ENCODE measurements around the gene TACC2. TPM values are rescaled to one million over a fixed set of nuclear protein-coding genes. Genes with fewer than 3 reads are reported as not detected.

The TACC2 gene
- total and polyA plus RNA-seq, 2 donors (not counting 3 experiments of a cell fraction or from before 2014, with no cell fraction given): 14.4 to 46.2 TPM

GRCh38 chr10:122194251-122194650, 205.3 kb downstream of the TACC2 start:
- Histone ChIP-seq H3K9me3 (replicated peaks; ENCODE audit: control insufficient read depth, insufficient read depth, low read length) (no peaks in the 10 kb centered on the region), H2AFZ (ENCODE audit: low read depth, low read length) (no peak overlapping the region), H4K20me1 (replicated peaks; ENCODE audit: control insufficient read depth, extremely low read depth, insufficient read depth, low read length) (no peaks in the 10 kb centered on the region), H3K27ac (ENCODE audit: insufficient read depth, low read depth, low read length) (no peak overlapping the region), H3K9me1 (replicated peaks; ENCODE audit: control insufficient read depth, extremely low read depth, insufficient read depth, low read length) (no peaks in the 10 kb centered on the region), H3K79me2 (ENCODE audit: control insufficient read depth, insufficient read depth, low read length) (peaks cover 8% of the 10 kb centered on the region), H3K36me3 (ENCODE audit: control insufficient read depth in 2 of 2, extremely low read depth in 1 of 2, insufficient read depth in 2 of 2, low read length in 2 of 2) (no peaks in the 10 kb centered on the region), H3K4me3 (replicated peaks in 1 of 3; ENCODE audit: insufficient read depth in 1 of 3, low read depth in 1 of 3, low read length in 3 of 3) (no peak overlapping the region), H3K9ac (replicated peaks; ENCODE audit: extremely low read depth, insufficient read depth, low read length) (no peak overlapping the region), H3K4me2 (ENCODE audit: insufficient read depth, low read length) (no peak overlapping the region), H3K27me3 (ENCODE audit: control insufficient read depth in 2 of 2, insufficient read depth in 2 of 2, low read length in 2 of 2) (no peaks in the 10 kb centered on the region), H3K4me1 (ENCODE audit: control insufficient read depth, extremely low read depth, insufficient read depth, low read length) (peaks cover 7% of the 10 kb centered on the region)
- dilution Hi-C loops (cut with MboI; ENCODE audit: extremely low pct_ligation_motif_present, low sequenced_read_pairs): no loop called here
- TF ChIP-seq POLR2AphosphoS5 (IDR thresholded peaks at IDR 0.05; ENCODE audit: insufficient read depth, low read depth, low read length) (no peak), POLR2A (IDR thresholded peaks at IDR 0.05; ENCODE audit: low read depth, low read length) (no peak), MYC (IDR thresholded peaks at IDR 0.05; ENCODE audit: low read depth, low read length) (no peak), EZH2 (IDR thresholded peaks at IDR 0.05; ENCODE audit: borderline replicate concordance, low read depth, low read length, severe bottlenecking) (no peak)
- no TSS peak for BruUV-seq (replicated peaks)
- DNase-seq (ENCODE audit: low read depth, low spot score) (no peak), FAIRE-seq (no peak)
- intact Hi-C loops (cut with micrococcal nuclease): no loop called here
- POLR2A ChIA-PET: no interaction called here
- CTCF ChIA-PET: interaction anchor here (1.5 kb wide), 1 partner anchor 52 kb away, joined by 3 read pairs; no protein-coding TSS in a partner anchor

- FAIRE-seq (no peak), DNase-seq (ENCODE audit: low read depth, low spot score) (no peak)
- H3K4me3 ChIP-seq (replicated peaks in 1 of 3; ENCODE audit: insufficient read depth in 1 of 3, low read depth in 1 of 3, low read length in 3 of 3): no peak overlapping the region
- TF ChIP-seq, protein P1, sequence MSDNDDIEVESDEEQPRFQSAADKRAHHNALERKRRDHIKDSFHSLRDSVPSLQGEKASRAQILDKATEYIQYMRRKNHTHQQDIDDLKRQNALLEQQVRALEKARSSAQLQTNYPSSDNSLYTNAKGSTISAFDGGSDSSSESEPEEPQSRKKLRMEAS (IDR thresholded peaks at IDR 0.05; ENCODE audit: insufficient read depth, insufficient read length): no peak
- TF ChIP-seq JUN (IDR thresholded peaks at IDR 0.05; ENCODE audit: borderline replicate concordance, insufficient read depth, insufficient read length, low read depth) (no peak), POLR2AphosphoS5 (IDR thresholded peaks at IDR 0.05; ENCODE audit: insufficient read depth, low read depth, low read length) (no peak), EZH2 (IDR thresholded peaks at IDR 0.05; ENCODE audit: borderline replicate concordance, low read depth, low read length, severe bottlenecking) (no peak), MYC (IDR thresholded peaks at IDR 0.05; ENCODE audit: low read depth, low read length) (no peak), CTCF (IDR thresholded peaks at IDR 0.05; ENCODE audit: extremely low read depth in 1 of 2, insufficient read depth in 1 of 2, low read depth in 1 of 2, low read length in 2 of 2) (no peak), GATA2 (IDR thresholded peaks at IDR 0.05; ENCODE audit: insufficient read depth, insufficient read length, low read depth, low read length) (no peak), FOS (IDR thresholded peaks at IDR 0.05; ENCODE audit: borderline replicate concordance, insufficient read depth, low read length) (no peak), POLR2A (IDR thresholded peaks at IDR 0.05; ENCODE audit: low read depth, low read length) (no peak)
- no peak overlapping the region for H3K27ac ChIP-seq (ENCODE audit: insufficient read depth, low read depth, low read length)
- H3K9me1 ChIP-seq (replicated peaks; ENCODE audit: control insufficient read depth, extremely low read depth, insufficient read depth, low read length): no peaks in the 10 kb centered on the region
- H2AFZ ChIP-seq (ENCODE audit: low read depth, low read length): no peak overlapping the region
- no peaks in the 10 kb centered on the region for H4K20me1 ChIP-seq (replicated peaks; ENCODE audit: control insufficient read depth, extremely low read depth, insufficient read depth, low read length)
- peaks cover 7% of the 10 kb centered on the region for H3K4me1 ChIP-seq (ENCODE audit: control insufficient read depth, extremely low read depth, insufficient read depth, low read length)
- H3K9ac ChIP-seq (replicated peaks; ENCODE audit: extremely low read depth, insufficient read depth, low read length): no peak overlapping the region
- ChIA-PET CTCF (no interaction called here), POLR2A (no interaction called here)
- H3K4me2 ChIP-seq (ENCODE audit: insufficient read depth, low read length): no peak overlapping the region
- dilution Hi-C loops (cut with MboI; ENCODE audit: extremely low pct_ligation_motif_present, low sequenced_read_pairs) (no loop called here), intact Hi-C loops (cut with micrococcal nuclease) (no loop called here)
- BruUV-seq (replicated peaks): no TSS peak
- H3K79me2 ChIP-seq (ENCODE audit: control insufficient read depth, insufficient read depth, low read length): peaks cover 2% of the 10 kb centered on the region
- no peaks in the 10 kb centered on the region for H3K9me3 ChIP-seq (replicated peaks; ENCODE audit: control insufficient read depth, insufficient read depth, low read length)
- H3K27me3 ChIP-seq (ENCODE audit: control insufficient read depth in 2 of 2, insufficient read depth in 2 of 2, low read length in 2 of 2): no peaks in the 10 kb centered on the region
- peaks cover 0 to 4% of the 10 kb centered on the region in 2 experiments for H3K36me3 ChIP-seq (ENCODE audit: control insufficient read depth in 2 of 2, extremely low read depth in 1 of 2, insufficient read depth in 2 of 2, low read length in 2 of 2)
Measured at GRCh38 chr10:122196218-122196617, 207.3 kb downstream of the TACC2 start.
